OCI-LY7 (cell line): ENCODE results near the gene RNF220. TPM values are rescaled to one million over a fixed set of nuclear protein-coding genes. Genes with fewer than 3 reads are reported as not detected.

Experiments
- BruUV-seq: library from RNA; stranded (reverse); fragments of 400-500 nt; replicated peaks from 2 replicates; lab custom pipeline; 2021; lab: Mats Ljungman, UMichigan
- CTCF ChIA-PET: fragments of 300-600 bp; sonication (Branson Sonifier 250); formaldehyde crosslinking; loops from one replicate; lab custom pipeline; 2022; ENCODE audit warnings: antibody characterized with exemption; ENCODE audit not compliant: unreplicated experiment; lab: Charles Lee
- POLR2A ChIA-PET: fragments of 300-600 bp; sonication (Branson Sonifier 250); formaldehyde crosslinking; loops from one replicate; lab custom pipeline; 2022; ENCODE audit warnings: antibody characterized with exemption; lab: Charles Lee
- DNase-seq: peaks from one replicate; pipeline ENCODE4 v3.0.0-alpha.2; 2015; ENCODE audit warnings: low spot score
- H2AFZ ChIP-seq: fragments of 200-600 bp; sonication (generic), shearing (Covaris generic); 2 replicates; pipeline ENCODE4 v1.6.1; 2014; ENCODE audit warnings: mild to moderate bottlenecking, antibody characterized with exemption, low read length, moderate library complexity
- H3K27ac ChIP-seq: fragments of 200-600 bp; sonication (generic); 2 replicates; pipeline ENCODE4 v1.5.1; 2014; ENCODE audit warnings: mixed run types, low read depth, mild to moderate bottlenecking, moderate library complexity, low read length, inconsistent platforms; ENCODE audit not compliant: poor library complexity, severe bottlenecking
- H3K36me3 ChIP-seq: fragments of 200-600 bp; sonication (generic); 2 replicates; pipeline ENCODE4 v1.6.1; 2014; ENCODE audit warnings: mild to moderate bottlenecking, antibody characterized with exemption, low read length, moderate library complexity, mixed read lengths; ENCODE audit not compliant: insufficient read depth
- H3K4me1 ChIP-seq: fragments of 200-600 bp; sonication (generic); 2 replicates; pipeline ENCODE4 v1.5.1; 2014; ENCODE audit warnings: mild to moderate bottlenecking, low read length; ENCODE audit not compliant: insufficient read depth, poor library complexity, severe bottlenecking
- H3K4me2 ChIP-seq: fragments of 200-600 bp; sonication (generic); 2 replicates; pipeline ENCODE4 v1.6.1; 2014; ENCODE audit warnings: mild to moderate bottlenecking, low read length
- H3K4me3 ChIP-seq: fragments of 200-600 bp; sonication (generic); 2 replicates; pipeline ENCODE4 v1.5.1; 2014; ENCODE audit warnings: mild to moderate bottlenecking, low read depth, low read length; ENCODE audit not compliant: poor library complexity, severe bottlenecking
- H3K79me2 ChIP-seq: fragments of 200-600 bp; sonication (generic); 2 replicates; pipeline ENCODE4 v1.6.1; 2016; ENCODE audit warnings: low read depth, mild to moderate bottlenecking, low read length, moderate library complexity, mixed read lengths; ENCODE audit not compliant: insufficient read depth
- H3K9me2 ChIP-seq: fragments of 200-600 bp; sonication (generic); 2 replicates; pipeline ENCODE4 v1.6.1; 2016; ENCODE audit warnings: mild to moderate bottlenecking, low read length, mixed read lengths; ENCODE audit not compliant: insufficient read depth
- H3K9me3 ChIP-seq: fragments of 200-600 bp; sonication (generic); 2 replicates; pipeline ENCODE4 v1.6.1; 2014; ENCODE audit warnings: mild to moderate bottlenecking, mixed run types, low read length, mixed read lengths
- H4K20me1 ChIP-seq: fragments of 200-600 bp; sonication (generic); 2 replicates; pipeline ENCODE4 v1.6.1; 2014; ENCODE audit warnings: mild to moderate bottlenecking, antibody characterized with exemption, low read length, moderate library complexity, mixed read lengths; ENCODE audit not compliant: insufficient read depth
- CTCF ChIP-seq: fragments of 200-600 bp; sonication (generic); conservative IDR thresholded peaks from 2 replicates; pipeline ENCODE4 v1.5.1; 2014; ENCODE audit warnings: mild to moderate bottlenecking, antibody characterized with exemption, low read length, moderate library complexity, mixed read lengths
- EZH2phosphoT487 ChIP-seq: fragments of 200-600 bp; sonication (generic); IDR thresholded peaks from 2 replicates; pipeline ENCODE4 v1.6.1; 2018; ENCODE audit warnings: low read depth, borderline replicate concordance, mild to moderate bottlenecking, mixed run types, antibody characterized with exemption, low read length, moderate library complexity, mixed read lengths
- intact Hi-C: fragments of 100-400 bp; cut with micrococcal nuclease; formaldehyde crosslinking; loops from one replicate; pipeline ENCODE4 v1.10.0; 2022; ENCODE audit not compliant: unreplicated experiment
- total RNA-seq, 2 experiments: library from RNA; depleted of rRNA in 1 of 2; stranded (reverse); fragments of >200 nt in 1 of 2; shearing (Covaris generic) in 1 of 2; gene quantifications; 2 replicates each; pipeline ENCODE4 v1.2.3, GENCODE V29; 2014 to 2022

Gene RNF220
- total RNA-seq, 2 experiments from 2014 or later, result 82.3 to 85.5 TPM

GRCh38 chr1:44585315-44585920 lies 180.4 kb downstream of the RNF220 start:
- no peak for TF ChIP-seq EZH2phosphoT487
- no peak for TF ChIP-seq CTCF
- H3K4me2 ChIP-seq, result no peak overlapping the region
- intact Hi-C loops, result no loop called here
- no peak overlapping the region for H3K4me3 ChIP-seq
- no peaks in the 10 kb centered on the region for H3K79me2 ChIP-seq
- H3K36me3 ChIP-seq, result no peaks in the 10 kb centered on the region
- ChIA-PET POLR2A (no interaction called here), CTCF (no interaction called here)
- H3K9me3 ChIP-seq, result no peaks in the 10 kb centered on the region
- no peaks in the 10 kb centered on the region for H3K4me1 ChIP-seq
- BruUV-seq, result no TSS peak
- no peak overlapping the region for H2AFZ ChIP-seq
- no peaks in the 10 kb centered on the region for H4K20me1 ChIP-seq
- no peak for DNase-seq
- no peak overlapping the region for H3K27ac ChIP-seq
- H3K9me2 ChIP-seq, result no peaks in the 10 kb centered on the region

GRCh38 chr1:44587796-44588460 lies 182.9 kb downstream of the RNF220 start:
- no peak for DNase-seq
- Histone ChIP-seq H2AFZ (no peak overlapping the region), H3K36me3 (no peaks in the 10 kb centered on the region), H4K20me1 (no peaks in the 10 kb centered on the region), H3K4me1 (no peaks in the 10 kb centered on the region), H3K27ac (no peak overlapping the region), H3K9me2 (no peaks in the 10 kb centered on the region), H3K4me2 (no peak overlapping the region), H3K9me3 (no peaks in the 10 kb centered on the region), H3K4me3 (no peak overlapping the region), H3K79me2 (no peaks in the 10 kb centered on the region)
- TF ChIP-seq EZH2phosphoT487 (no peak), CTCF (no peak)
- POLR2A ChIA-PET, result no interaction called here
- intact Hi-C loops, result no loop called here
- CTCF ChIA-PET, result no interaction called here
- BruUV-seq, result no TSS peak
